HG02852 (cell line): ENCODE measurements around the gene C4BPB.
"Not testable (repeated sequence)": the region's sequence is repeated elsewhere in the genome, so short reads cannot be mapped to it uniquely, and the experiment has no call there.

Experiments
- ATAC-seq: cut with Tn5 transposase; IDR thresholded peaks from one replicate; pipeline ENCODE4 v1.9.1; 2021; ENCODE audit warnings: mild to moderate bottlenecking, moderate library complexity; ENCODE audit not compliant: unreplicated experiment

C4BPB gene, protein sequence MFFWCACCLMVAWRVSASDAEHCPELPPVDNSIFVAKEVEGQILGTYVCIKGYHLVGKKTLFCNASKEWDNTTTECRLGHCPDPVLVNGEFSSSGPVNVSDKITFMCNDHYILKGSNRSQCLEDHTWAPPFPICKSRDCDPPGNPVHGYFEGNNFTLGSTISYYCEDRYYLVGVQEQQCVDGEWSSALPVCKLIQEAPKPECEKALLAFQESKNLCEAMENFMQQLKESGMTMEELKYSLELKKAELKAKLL

DNA sequence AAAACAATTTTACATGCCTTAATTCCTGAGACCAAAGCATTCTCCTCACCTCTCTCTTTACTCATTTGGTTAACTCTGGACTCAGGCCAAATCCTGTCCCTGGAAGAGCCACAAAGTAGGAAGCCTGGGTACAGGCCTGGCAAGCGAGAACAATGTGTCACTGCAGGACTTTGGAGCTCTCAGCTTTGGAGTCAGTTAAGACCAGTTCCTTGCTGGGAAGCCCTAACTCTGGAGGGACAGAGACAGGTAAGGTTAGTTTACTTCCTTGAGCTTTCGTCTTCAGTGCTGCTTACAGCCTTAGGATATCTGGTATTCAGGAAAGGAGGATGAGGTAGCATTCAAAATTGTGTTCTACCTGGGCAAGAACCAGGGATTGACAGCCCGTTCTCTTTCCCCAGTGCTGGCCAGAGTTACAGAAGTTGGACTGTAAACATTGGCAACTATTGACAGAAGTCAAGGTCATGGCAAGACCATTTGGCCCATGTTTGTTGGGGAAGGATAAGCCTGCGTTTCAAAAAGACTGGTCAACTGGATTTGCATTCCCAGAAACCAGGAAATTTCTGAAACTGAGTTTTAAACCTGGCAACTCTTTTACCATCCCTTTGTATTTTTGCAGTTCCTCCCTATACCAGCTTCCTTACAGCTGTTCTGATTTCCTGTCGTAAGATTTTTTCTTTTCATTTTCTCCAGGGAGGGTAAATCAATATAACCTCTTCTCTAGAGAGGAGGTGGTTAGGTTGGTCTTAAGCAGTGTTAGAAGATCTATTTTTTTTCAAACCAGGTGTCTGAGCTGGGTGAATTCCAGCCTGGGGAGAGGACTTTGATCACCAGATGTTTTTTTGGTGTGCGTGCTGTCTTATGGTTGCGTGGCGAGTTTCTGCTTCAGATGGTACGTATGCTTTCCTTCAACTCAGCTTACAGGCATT lies at the start of gene C4BPB:
TSS of gene C4BPB (plus strand) at position 160 of the 926 bp plus-strand sequence. CDS start at position 832, 672 bp downstream.
- no peak for ATAC-seq

DNA sequence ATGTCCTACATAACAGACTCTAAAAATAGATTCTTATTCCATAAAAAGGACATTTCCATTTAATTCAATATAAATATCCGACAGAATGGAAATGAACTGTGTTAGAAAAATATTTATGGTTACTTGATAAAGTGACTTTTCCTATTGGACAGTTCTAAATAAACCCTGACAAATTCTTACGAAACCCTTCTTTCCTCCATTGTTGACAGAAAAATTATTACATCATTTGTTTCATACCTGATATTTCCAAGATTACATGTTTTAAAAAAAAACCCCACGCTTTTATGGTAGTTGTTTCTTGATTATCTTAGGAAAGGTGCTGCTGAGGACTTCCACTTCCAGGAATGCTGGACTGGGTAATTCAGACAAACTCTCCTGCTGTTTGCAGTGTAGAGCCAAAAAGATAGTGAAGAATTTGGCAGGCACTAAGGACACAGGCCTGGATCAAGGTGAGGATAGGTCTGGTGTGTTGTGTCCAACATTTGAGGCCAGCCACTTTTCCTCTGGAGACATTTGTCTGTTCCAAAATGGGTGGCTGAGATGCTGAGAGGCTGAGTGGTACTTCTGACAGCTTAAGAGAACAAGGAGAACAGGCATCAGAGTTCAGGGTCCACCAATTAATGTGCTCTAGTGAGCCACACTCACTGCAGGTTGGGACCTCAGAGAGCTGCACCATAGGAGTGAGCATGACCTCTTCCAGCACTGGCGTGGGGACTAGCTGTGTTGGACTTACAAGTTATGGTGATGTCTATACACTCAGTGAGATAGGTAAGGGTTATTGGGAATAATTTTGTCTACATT lies 49.1 kb upstream of the C4BPB start:
- ATAC-seq, result no peak

DNA sequence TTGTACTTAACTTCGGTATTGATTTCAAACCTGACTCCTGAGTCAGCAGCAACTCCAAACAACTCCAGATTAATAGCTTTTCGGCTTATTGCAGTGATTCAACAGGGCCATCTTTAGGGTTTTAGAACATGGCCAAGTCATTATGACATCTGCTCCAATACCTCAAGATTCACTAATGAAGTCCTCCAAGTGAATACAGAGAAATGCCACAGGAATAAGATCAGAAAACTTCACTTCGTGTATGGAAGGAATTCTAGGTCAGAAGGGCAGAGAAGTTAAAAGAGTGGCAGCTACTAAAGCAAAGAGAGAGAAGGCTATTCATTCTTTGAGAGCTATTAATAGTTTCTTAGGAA lies 48.5 kb upstream of the C4BPB start:
- ATAC-seq, result no peak

DNA sequence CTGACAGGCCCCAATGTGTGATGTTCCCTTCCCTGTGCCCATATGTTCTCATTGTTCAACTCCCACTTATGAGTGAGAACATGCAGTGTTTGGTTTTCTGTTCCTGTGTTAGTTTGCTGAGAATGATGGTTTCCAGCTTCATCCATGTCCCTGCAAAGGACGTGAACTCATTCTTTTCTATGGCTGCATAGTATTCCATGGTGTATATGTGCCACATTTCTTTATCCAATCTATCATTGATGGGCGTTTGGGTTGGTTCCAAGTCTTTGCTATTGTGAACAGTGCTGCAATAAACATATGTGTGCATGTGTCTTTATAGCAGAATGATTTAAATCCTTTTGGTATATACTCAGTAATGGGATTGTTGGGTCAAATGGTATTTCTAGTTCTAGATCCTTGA lies 47.3 kb upstream of the C4BPB start:
- ATAC-seq, result not testable (repeated sequence)

DNA sequence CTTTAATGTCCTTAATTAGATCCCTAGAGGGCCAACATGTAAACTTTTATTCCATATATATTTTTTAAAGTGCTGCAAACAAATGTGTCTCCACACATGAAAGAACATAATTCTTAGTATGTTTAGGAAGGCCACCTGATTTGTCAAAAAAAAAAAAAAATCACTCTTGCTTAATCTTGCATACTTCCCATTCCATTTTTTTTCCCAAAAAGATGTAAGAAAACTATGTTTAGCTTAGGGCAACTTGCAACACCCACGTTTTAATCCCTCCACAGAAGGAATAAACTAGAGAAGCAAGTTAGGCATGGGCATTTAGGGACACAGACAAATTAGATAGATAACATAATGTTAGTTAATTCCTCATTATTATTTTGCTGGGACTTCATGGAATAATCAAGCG lies 43.2 kb upstream of the C4BPB start:
- ATAC-seq, result no peak

DNA sequence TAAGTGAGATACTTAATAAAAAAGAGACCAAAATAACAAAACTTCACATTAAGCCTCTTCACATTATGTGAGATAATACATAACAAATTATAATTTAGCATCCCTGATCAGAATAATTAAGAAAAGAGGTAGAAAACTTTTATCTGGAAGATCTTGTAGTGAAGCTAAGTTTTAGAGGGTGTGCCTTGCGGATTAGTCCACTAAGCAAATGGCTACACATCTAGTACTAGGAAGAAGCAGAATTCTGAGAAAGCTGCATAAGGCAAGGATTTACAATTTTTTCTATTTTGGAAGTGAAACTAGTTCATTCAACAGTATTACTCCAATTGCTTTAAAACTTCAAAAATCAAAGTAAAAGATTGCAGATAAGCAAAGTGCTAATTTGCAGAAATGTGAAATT lies 41.2 kb upstream of the C4BPB start:
- ATAC-seq, result no peak

DNA sequence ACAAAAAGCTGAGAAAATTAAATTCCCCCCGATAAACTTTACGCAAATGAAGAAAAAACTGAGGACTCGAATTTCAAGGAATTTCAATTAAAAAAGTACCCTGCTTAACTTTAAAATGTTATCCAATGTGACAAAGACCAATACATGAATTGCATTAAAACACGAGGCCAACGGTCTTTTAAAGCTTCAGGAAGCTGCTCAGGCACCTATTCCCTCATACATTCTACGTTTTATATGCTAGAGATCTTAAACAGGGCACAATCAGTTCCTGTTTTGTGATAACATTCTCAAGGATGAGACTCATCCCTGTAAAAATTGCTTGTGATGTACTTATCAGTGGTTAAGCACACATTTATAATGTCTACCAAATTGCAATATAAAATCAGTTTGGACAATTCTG lies 40.6 kb upstream of the C4BPB start:
- ATAC-seq, result no peak

DNA sequence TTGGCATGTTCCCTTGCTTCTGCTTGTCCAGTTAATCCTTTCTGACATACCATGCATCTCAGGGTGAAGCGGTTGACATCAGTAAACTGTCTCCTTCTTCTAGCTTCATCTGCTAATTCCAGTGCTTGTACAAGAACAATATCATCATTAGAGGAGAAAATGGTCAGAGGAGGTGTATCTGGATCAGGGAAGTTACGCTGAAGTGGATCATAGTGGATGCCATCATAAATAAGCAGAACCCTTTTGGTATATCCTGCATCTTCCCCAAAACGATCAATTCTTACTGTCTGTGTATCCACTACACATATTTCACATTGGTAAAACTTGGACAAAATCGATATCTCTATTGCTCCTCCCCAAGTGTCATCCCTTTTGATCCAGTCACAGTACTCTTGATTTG lies 39.6 kb upstream of the C4BPB start:
- ATAC-seq, result no peak

DNA sequence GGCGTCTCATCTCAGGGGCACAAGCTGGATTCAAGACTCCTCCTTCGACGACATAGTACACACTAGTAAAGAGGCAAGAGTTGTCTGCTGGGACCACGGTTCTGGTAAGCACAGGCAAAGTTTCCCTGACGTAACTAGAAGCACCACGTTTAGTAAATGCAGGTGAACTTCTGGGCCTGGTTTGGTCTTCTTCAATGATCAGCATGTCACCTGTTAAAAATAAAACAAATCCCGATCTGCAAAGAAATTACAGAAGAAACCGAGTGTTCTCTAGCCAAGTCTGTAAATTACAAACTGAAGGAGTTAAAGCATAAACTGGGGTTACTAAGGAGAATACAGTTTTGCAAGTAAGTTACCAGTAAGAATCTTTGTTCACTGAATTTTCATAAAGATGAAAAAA lies 39.1 kb upstream of the C4BPB start:
- no peak for ATAC-seq

DNA sequence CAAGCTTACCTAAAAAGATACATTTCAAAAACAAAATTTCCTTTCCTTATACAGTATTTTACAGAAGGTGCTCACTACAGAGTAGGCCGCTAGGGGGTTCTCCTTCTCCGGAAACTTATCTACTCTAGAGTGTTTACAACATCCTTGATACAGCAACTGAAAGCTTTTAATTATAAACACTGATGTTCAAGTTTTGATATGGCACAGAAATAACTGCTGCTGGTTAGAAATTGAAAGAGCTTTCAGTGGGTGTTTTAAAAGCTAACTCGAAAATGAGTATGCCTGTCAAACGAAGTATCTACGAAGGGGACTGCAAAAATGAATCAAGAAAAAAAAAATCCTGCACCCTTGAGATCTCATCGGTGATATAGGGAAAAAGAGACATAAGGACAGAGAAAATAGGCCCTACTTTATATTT lies 38.7 kb upstream of the C4BPB start:
- ATAC-seq, result no peak

DNA sequence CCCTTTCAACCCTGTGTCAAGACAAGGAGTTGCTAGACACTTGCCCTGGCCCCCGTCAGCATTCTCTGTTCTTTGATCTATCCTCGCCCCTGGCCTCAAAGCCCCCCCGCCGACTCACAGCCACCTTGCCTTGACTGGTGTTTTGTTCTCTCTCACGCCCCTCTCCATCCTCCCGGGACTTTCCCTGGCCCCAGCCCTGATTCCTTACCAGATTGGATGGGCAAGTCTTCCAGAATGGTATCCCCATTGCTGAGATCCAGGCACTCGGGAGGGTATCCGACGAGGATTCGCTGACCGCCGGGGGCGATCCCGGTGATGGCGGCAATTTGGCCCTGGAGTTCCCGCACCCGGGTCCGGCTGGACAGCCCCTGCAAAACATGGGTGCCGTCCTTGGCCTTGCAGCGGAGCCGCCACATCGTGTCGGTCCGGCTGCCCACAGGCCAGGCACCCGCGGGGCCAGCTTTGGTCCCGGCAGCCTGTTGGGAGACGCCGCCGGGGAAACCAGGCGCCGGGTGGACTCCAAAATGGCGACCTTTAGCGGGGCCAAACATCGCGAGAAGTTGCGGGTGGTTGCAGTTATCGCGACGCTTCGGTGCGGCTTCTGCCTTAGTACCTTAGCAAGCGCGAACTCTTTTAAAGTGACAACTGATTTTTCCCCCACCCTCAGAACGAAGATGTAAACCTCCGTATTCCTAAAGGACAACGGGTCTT lies 38.0 kb upstream of the C4BPB start:
- peak; percentile 45 for ATAC-seq

DNA sequence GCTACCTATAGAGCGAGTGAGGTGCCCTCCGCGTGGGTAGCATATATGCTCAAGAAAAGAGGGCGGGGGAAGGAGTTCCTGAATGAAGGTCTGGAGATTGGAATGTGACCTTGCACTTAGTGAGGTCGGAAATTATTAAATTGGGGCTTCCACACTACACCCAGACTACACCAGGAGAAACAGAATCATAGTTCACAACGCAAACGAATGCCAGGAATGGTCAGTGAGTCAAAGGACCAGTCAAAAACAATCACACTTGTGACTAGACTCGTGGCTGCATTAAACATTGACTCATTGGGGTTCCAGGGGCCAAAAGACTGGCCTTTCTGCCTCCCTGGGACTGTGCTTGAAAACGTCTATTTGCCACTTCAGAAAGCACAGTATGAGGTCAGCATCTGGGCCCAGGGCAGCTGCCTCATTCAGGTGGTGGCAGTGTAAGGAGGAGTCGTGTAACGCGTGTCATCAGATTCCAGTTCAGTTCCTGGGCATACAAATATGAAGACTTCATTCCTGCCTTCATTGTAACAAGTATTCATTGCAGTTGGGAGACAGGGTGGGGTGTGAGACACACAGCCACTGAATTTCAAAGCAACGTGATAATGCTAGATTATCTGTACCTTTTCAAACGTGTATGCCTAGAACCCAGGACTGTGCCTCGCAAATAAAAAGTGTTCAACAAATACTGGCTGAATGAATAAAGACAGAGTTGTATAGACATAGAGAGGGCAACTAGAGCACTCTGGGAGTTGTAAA lies 37.3 kb upstream of the C4BPB start, which contains the start of gene YOD1:
TSS of gene YOD1 (minus strand) at position 18 of the 753 bp plus-strand sequence. CDS start 178 bp downstream, outside the sequence.
- no peak for ATAC-seq

DNA sequence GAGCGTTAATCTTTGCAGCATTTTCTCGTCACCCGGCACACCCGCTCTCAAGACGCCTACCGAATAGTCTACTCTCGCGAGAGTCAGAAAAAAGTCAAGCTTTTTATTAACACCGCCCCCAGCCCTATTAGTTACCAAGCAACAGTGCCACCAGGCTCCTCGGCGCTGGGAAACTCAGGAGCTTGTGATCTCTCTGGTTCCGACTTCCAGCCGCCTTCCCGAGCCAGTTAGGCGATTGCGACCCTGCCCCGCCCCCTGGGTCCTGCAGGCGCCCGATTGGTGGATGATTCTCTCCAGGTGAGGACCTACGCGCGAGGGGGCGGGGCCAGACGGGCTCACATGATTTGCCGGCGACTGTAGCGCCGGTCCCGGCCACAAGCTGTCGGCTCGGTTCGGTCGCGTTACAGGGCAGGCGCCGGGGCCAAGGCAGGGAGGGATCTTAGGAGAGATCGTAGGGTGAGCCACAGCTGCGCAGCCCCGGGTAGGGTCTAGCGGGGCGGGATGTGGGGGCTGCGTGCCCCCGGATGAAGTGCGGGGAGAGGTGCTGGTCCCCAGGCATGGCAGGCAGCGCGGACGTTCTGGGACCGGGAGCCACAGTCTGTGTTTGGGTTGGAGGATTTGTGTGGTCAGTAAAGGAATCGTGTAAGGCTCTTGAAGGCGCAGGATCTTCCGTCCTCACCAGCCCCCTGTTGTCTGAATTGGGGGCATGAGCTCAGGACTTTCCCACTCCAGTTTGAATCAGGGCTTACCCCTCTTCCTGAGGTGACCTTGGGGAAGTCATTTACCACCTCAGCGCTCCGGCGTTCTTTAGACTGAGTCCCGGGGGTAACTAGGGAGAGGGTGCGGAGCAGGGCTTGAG lies 35.5 kb upstream of the C4BPB start, which contains the start of gene PFKFB2:
TSS of gene PFKFB2 (plus strand) at position 365 of the 859 bp plus-strand sequence. CDS start 1,443 bp downstream, outside the sequence.
- ATAC-seq, result peak; percentile 78

DNA sequence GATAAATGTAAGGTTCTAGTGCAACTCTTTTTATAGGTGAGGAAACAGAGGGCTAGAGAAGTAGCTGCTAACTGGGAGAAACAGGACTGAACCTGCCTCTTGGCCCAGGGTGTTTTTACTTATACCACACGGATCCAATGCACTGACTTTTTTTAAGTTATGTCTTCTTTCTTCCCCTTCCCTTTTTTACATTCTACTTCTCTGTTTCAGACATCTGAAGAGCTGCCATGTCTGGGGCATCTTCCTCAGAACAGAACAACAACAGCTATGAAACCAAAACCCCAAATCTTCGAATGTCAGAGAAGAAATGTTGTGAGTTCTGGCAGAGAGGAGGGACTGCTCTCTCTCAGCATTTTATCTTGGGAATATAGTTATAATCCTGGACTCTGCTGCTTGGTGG lies 34.2 kb upstream of the C4BPB start:
- ATAC-seq, result no peak

DNA sequence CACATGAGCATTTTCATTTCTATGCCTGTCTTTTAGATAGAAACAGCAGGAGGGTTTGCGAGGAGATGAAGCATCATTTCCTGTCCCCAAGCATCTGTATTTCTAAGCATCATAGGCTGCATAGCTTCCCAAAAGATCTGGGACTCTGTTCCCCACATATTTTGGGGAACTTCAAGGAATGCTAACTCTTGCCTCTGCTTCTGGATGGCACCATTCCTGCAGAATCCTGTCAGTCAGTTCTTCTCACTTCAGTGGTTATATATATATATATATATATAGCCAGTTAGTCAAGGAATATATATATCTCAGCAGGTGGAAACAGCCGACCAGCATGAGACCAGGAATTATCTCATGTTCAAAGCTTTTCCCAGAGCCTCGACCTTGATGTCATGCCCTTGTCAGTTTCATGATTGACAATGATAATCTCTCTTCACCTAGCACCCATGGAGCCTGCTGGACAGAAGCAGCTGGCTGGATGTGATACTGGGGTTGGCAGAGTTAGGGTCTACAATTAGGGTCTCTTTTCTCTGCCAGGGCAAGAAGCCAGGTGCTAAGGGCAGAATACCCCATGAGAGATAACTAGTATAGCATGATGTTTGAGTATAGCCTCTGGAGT lies 33.2 kb upstream of the C4BPB start:
- no peak for ATAC-seq

DNA sequence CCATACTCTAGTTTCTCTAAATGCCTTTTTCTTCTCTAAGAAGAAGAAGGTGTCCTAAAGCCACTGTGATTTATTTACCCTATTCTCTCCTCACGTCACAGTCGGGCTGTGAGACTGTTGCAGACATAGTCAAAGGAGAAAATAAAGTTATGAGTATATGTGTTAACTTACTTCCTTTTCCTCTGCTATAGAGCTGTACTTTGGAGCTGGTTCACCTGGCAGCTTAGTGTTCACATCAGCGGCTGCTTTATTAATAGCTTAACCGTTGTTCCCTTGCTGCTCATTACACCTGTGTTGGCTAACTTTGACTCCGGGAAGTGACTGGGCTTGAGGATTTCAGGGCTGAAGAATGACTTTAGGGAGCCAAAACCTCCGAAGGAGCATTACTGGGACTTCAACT lies 32.0 kb upstream of the C4BPB start:
- no peak for ATAC-seq

DNA sequence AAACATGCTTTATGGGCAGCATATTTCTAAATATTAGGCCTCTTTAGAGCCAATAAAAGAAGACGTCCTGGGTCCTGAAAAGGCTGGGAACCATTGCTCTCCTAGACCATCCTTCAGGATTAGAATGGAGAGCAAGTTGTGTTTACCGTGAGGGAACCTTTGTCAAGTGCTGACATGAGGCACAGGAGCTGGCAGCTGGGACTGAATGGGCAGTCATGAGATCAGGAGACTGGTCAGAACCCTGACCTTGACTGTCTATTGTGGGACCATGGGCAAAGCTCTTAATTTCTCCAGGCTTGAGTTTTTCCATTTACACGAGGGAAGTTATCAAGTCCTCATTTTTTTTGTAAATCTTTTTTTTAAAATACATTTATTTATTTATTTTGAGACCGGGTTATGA lies 30.4 kb upstream of the C4BPB start:
- ATAC-seq, result no peak
